GM21515 (cell line): ENCODE measurements around the gene TNS3.

ENCODE experiments used
- ATAC-seq: cut with Tn5 transposase; IDR thresholded peaks from one replicate; pipeline ENCODE4 v1.9.1; 2021; ENCODE audit not compliant: unreplicated experiment

The TNS3 gene

GRCh38 chr7:47356261-47356660 lies 225.7 kb downstream of the TNS3 start:
- no peak for ATAC-seq

GRCh38 chr7:47355684-47356083 lies 226.2 kb downstream of the TNS3 start:
- ATAC-seq: no peak

GRCh38 chr7:47354831-47355541 lies 226.9 kb downstream of the TNS3 start:
- ATAC-seq: no peak

GRCh38 chr7:47354071-47354470 lies 227.8 kb downstream of the TNS3 start:
- ATAC-seq: no peak

DNA sequence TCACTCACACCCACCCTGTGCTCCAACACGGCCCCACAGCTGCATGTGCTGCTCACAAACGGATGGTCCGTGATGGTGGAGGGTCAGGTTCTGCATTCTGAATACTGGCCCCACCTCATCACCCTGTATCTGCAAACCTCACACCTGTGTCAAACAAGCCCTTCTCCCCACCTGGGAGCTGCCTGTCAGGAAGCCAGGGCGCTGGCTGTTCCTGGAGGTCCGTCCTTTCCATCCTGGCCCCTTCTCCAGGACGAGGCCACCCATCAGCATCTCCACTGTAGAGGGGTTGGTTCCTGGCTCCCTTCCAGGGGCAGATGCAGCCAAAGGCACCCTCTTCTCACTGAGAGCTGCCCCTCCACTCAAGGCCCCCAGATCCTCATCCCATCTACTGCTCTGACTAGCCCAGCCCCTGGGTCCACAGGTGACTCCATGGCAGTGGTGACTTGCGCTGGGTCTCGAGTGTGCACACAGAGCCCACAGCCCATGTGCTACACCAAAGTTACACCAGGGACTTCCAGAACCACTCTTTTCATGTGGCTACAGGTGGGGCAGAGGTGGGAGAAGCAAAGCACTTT lies 229.4 kb downstream of the TNS3 start:
- no peak for ATAC-seq

GRCh38 chr7:47351233-47352154 lies 230.4 kb downstream of the TNS3 start:
- ATAC-seq: no peak

GRCh38 chr7:47350425-47350824 lies 231.5 kb downstream of the TNS3 start:
- ATAC-seq: no peak

DNA sequence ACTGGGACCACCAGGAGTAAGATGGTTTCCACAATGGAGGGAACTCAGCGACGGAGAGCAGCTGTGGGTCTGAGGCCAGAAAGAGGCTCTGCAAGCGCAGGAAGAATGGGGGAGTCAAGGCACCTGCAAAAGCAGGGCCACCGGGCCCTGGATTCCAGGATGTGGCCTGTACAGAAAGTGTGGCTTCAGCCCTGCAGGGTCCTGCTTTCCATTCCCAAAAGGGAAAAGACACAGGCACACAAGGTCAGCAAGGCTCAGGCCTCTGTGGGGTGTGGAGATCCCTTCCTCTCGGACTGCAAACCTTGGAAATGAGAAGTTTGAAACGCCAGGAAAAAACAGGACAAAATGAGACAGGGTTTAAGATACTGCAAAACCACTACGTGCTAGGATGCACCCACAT lies 232.5 kb downstream of the TNS3 start:
- ATAC-seq: no peak

- no peak for ATAC-seq
Measured at GRCh38 chr7:47347816-47348385, 234.0 kb downstream of the TNS3 start.

DNA sequence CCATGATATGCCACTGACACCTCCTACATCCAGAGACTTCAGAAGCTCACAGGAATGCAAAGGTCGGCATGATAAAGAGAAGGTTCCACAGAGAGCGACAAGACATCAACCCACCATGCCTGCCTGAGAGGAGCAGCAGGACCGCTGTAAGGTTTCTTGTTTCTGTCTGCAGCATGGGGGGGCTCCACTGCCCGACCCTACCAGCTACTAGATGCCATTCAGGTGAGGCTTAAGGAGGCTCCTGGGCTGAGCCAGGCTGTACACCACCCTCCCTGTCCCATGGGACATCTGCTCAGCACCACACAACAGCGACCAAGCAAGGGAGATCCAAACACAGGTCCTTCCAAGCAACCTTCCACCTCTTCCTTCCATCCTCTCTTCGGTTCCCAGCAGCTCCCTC lies 234.6 kb downstream of the TNS3 start:
- ATAC-seq: no peak

GRCh38 chr7:47346377-47346914 lies 235.5 kb downstream of the TNS3 start:
- no peak for ATAC-seq

DNA sequence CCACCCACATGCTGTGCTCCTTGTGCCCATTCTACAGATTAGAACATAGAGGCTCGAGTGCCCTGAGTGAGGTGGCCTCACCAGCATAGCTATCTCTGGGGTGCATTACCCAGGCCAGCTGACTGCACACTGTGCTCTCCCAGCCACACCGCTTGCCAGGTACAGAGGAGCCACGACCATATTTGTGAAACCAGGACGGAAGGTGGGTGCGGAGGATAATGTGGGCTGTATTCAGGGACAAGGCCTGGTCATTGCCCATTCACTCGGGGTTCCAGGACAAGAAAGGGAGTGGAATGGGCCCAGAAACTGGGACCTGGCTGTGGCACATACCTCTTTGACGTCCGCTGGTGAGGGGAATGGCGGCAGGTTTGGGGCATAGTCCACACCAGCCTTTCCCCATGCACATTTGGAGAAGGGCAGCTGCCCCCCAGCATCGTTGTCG lies 236.0 kb downstream of the TNS3 start:
- ATAC-seq: no peak

DNA sequence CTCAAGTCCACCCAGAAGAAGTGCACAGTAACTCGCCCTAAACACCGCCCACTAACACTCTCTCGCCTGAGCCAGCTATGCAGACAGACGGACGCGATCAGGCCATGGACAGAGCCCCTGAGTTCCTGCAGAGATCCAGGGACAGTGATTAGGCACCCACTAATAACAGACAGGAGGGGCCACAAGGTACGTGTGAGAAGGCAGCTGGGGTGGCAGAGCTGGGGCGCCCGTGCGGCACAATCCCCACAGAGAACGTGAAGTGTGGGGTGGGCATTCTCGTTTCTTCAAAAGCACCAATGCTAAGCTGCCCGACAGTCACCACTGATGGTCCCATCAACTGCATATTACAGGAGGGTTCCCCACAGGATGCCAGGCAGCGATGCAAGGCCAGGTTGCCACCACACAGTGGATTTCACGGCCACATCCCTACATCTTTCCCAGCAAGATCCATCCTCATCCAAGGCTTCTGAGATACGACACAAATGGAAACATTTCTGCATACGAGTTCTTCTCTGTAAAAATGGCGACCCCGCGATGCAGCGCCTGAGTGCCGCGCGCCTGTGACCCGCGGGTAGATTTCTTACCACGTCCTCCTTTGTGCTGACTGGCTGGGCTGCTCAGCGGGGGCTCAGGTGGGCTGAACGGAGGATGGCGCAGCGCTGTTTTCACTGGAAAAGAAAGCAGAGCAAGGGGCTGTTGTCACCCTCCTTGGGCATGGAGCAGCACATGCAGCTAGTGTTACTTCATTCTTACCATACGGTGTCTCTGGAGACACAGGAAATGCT lies 237.5 kb downstream of the TNS3 start:
- no peak for ATAC-seq

DNA sequence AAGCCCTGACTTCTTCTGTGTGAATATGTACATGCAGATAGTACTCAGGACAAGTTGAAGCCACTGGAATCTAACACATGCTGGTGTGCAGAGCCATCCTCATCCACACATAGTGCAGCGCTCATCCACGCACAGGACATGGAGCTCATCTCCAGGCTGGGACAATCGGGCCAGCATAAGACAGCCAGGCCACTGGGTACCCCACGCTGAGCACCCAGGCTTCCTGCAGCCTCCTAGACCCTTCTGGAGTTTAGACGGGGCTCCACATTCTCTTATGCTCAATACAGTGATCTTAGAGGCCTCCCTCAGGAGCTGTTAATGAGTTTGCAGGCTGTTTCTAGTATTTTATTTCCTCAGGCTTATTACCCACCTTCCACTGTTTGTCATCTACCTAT lies 238.9 kb downstream of the TNS3 start:
- no peak for ATAC-seq

GRCh38 chr7:47342296-47343060 lies 239.4 kb downstream of the TNS3 start:
- no peak for ATAC-seq

DNA sequence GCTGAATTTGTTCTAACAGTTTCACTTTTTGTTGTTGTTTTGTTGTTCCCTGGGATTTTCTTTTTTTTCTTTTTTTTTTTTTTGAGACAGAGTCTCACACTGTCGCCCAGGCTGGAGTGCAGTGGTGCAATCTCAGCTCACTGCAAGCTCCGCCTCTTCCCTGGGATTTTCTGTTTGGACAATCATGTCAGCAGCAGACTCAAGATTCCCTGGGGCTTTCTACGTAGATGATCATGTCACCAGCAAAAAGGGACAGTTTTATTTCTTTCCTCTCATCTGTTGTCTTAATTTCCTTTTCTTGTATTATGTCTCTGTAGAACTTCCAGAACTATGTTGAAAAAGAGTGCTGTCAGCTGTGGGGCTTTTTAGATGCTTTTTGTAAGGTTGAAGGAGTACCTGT lies 241.4 kb downstream of the TNS3 start:
- no peak for ATAC-seq

DNA sequence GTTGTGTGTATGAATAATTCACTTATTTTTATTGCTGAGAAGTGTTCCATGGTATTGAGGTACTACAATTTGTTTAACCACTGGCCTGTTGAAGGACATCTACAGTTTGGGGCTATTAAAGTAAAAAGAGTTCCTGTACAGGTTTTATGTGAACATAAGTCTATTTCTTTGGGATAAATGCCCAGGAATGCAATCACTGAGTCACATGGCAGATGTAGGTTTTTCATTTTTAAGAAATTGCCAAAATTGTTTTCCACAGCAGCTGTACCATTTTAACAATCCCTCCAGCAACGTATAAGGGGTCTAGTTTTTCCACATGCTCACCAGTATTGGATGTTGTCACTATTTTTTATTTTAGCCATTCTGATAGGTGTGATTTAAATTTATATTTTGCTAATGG lies 243.9 kb downstream of the TNS3 start:
- ATAC-seq: no peak

DNA sequence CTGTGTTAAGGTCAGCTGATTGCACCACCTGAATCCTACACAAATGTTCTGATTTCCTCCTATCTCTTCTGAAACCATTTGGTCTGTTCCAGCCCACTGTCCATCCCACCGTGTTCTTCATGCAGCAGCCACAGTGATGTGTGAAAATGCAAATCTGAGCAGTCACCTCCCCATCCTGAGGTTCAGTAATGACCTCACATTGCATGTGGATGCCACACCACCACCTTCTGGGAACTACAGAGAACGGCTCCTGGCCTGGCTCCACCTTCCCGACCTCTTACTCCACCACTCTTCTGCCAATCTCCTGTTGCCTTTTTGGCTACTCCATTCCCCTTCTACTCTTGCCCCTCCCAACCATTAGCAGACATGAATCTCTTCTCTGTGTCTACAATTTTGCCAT lies 244.4 kb downstream of the TNS3 start:
- ATAC-seq: peak; percentile 81

DNA sequence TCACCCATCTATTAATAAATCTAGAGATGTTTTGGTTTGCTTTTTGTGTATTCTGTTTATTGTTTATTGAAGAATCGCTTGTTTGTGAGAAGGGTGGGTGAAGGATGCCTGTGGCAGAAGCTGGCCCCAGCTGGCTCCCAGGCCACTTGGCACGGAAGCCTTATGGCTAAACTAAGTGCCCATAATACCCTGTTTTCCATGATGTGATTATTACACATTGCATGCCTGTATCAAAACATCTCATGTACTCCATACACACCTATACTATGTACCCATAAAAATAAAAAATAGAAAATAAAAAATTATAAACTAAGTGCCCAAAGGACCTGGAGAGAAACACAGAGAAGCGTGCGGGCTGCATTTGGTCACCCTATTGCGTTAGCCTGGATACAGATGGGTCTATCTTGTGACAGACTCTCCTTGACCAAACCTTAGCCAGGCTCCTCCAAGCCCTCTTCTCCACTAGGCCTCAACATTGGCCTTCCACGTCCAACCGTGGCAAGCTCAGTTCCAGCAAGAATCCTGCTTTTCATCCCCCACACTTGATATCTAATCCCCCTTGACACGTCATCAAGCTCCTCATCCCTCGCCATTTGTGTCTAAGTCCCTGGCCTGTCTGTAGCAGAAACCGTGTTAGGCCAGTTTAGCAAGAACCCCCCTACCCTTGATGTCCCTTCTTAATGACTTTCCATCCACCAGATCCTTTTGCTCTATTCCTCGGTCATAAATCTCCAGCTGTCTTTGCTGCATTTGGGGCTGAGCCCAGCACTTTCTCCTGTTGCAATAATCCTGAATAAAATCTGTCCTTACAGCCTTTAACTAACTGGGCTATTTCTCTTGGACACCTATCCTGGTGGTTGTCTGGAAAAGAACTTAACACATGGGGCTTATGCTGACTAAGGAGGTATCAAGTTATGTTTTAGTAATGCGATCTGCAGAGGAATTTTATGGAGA lies 245.2 kb downstream of the TNS3 start:
- ATAC-seq: no peak
